ENCODE results near the gene ADCYAP1R1. TPM values are rescaled to one million over a fixed set of nuclear protein-coding genes. Genes with fewer than 3 reads are reported as not detected.

ADCYAP1R1 gene
- total RNA-seq, 1 donor from 2014 or later = 0.39 TPM

GRCh38 chr7:31106303-31107105 lies 54.4 kb downstream of the ADCYAP1R1 start:
- Histone ChIP-seq H3K4me3 (no peak overlapping the region), H3K9me3 (ENCODE audit: low read depth) (no peaks in the 10 kb centered on the region), H3K36me3 (no peaks in the 10 kb centered on the region), H2AFZ (replicated peaks) (no peak overlapping the region), H3K79me2 (ENCODE audit: low read depth) (no peaks in the 10 kb centered on the region), H3K27ac (no peak overlapping the region), H3K9ac (no peak overlapping the region), H3F3A (ENCODE audit: low read depth) (no peaks in the 10 kb centered on the region), H3K27me3 (no peaks in the 10 kb centered on the region), H3K4me1 (no peaks in the 10 kb centered on the region), H3K4me2 (no peak overlapping the region), H4K20me1 (ENCODE audit: low read depth) (no peaks in the 10 kb centered on the region)
- H3K9me3 Mint-ChIP-seq = no peaks in the 10 kb centered on the region
- no peak overlapping the region for H3K4me3 Mint-ChIP-seq
- TF ChIP-seq CTCF (IDR thresholded peaks at IDR 0.05) (no peak), EZH2 (IDR thresholded peaks at IDR 0.05) (no peak), EZH2phosphoT487 (IDR thresholded peaks at IDR 0.05) (no peak)
- no peak for DNase-seq (ENCODE audit: low spot score)
- no peak overlapping the region for H3K27ac Mint-ChIP-seq
- H3K36me3 Mint-ChIP-seq = peaks cover 7% of the 10 kb centered on the region
- peaks cover 15% of the 10 kb centered on the region for H3K27me3 Mint-ChIP-seq (ENCODE audit: insufficient read depth, low read depth)
- no peaks in the 10 kb centered on the region for H3K4me1 Mint-ChIP-seq

GRCh38 chr7:31107106-31108090 lies 55.3 kb downstream of the ADCYAP1R1 start:
- Mint-ChIP-seq H3K36me3 (peaks cover 7% of the 10 kb centered on the region), H3K4me3 (no peak overlapping the region), H3K27ac (no peak overlapping the region), H3K27me3 (ENCODE audit: insufficient read depth, low read depth) (peaks cover 15% of the 10 kb centered on the region), H3K9me3 (no peaks in the 10 kb centered on the region), H3K4me1 (no peaks in the 10 kb centered on the region)
- H2AFZ ChIP-seq (replicated peaks) = no peak overlapping the region
- H3K27me3 ChIP-seq = no peaks in the 10 kb centered on the region
- H3K4me1 ChIP-seq = no peaks in the 10 kb centered on the region
- no peaks in the 10 kb centered on the region for H3K9me3 ChIP-seq (ENCODE audit: low read depth)
- TF ChIP-seq EZH2 (IDR thresholded peaks at IDR 0.05) (no peak), EZH2phosphoT487 (IDR thresholded peaks at IDR 0.05) (no peak), CTCF (IDR thresholded peaks at IDR 0.05) (no peak)
- no peaks in the 10 kb centered on the region for H3K79me2 ChIP-seq (ENCODE audit: low read depth)
- no peak overlapping the region for H3K9ac ChIP-seq
- H3K4me2 ChIP-seq = no peak overlapping the region
- H3K36me3 ChIP-seq = no peaks in the 10 kb centered on the region
- no peaks in the 10 kb centered on the region for H3F3A ChIP-seq (ENCODE audit: low read depth)
- H3K27ac ChIP-seq = no peak overlapping the region
- no peaks in the 10 kb centered on the region for H4K20me1 ChIP-seq (ENCODE audit: low read depth)
- H3K4me3 ChIP-seq = no peak overlapping the region
- DNase-seq (ENCODE audit: low spot score) = no peak

- Histone ChIP-seq H3K79me2 (ENCODE audit: low read depth) (no peaks in the 10 kb centered on the region), H3F3A (ENCODE audit: low read depth) (no peaks in the 10 kb centered on the region), H3K9ac (no peak overlapping the region), H4K20me1 (ENCODE audit: low read depth) (no peaks in the 10 kb centered on the region), H3K9me3 (ENCODE audit: low read depth) (no peaks in the 10 kb centered on the region), H3K4me1 (no peaks in the 10 kb centered on the region), H3K27me3 (no peaks in the 10 kb centered on the region), H3K27ac (no peak overlapping the region), H3K4me2 (no peak overlapping the region), H2AFZ (replicated peaks) (no peak overlapping the region), H3K36me3 (no peaks in the 10 kb centered on the region), H3K4me3 (no peak overlapping the region)
- no peak for DNase-seq (ENCODE audit: low spot score)
- H3K9me3 Mint-ChIP-seq = no peaks in the 10 kb centered on the region
- H3K4me3 Mint-ChIP-seq = no peak overlapping the region
- H3K27me3 Mint-ChIP-seq (ENCODE audit: insufficient read depth, low read depth) = peaks cover 12% of the 10 kb centered on the region
- peaks cover 7% of the 10 kb centered on the region for H3K36me3 Mint-ChIP-seq
- no peak overlapping the region for H3K27ac Mint-ChIP-seq
- no peaks in the 10 kb centered on the region for H3K4me1 Mint-ChIP-seq
- no peak for TF ChIP-seq CTCF (IDR thresholded peaks at IDR 0.05)
Measured at GRCh38 chr7:31108097-31108657, 56.1 kb downstream of the ADCYAP1R1 start.
